HCT116 (cell line): ENCODE measurements around the gene KANSL1.

Experiments
- CTCF ChIP-seq, 3 experiments: fragments of 200-600 bp in 1 of 3; sonication (generic) in 1 of 3; IDR thresholded peaks in 2 of 3; conservative IDR thresholded peaks in 1 of 3; 2 replicates each; pipeline ENCODE4 v1.5.1; 2012 to 2017; ENCODE audit warnings: low read depth in 2 of 3, low read length in 2 of 3, antibody characterized with exemption in 1 of 3, borderline replicate concordance in 1 of 3, control low read depth in 1 of 3, mild to moderate bottlenecking in 1 of 3, mixed read lengths in 1 of 3, mixed run types in 1 of 3, moderate library complexity in 1 of 3; ENCODE audit not compliant: insufficient read depth in 1 of 3
- ELF1 ChIP-seq: IDR thresholded peaks from 2 replicates; pipeline ENCODE4 v1.6.1; 2012; ENCODE audit warnings: low read depth, borderline replicate concordance
- EZH2 ChIP-seq: fragments of 200-600 bp; sonication (generic); IDR thresholded peaks from 2 replicates; pipeline ENCODE4 v1.6.1; 2017; ENCODE audit warnings: antibody characterized with exemption, mixed run types
- MAX ChIP-seq: IDR thresholded peaks from 2 replicates; pipeline ENCODE4 v1.6.1; 2012
- REST ChIP-seq: IDR thresholded peaks from 2 replicates; pipeline ENCODE4 v1.6.1; 2012; ENCODE audit warnings: low read depth
- SP1 ChIP-seq: IDR thresholded peaks from 2 replicates; pipeline ENCODE4 v1.6.1; 2012; ENCODE audit warnings: low read depth

- TF ChIP-seq SP1 (no peak), CTCF (IDR thresholded peaks at IDR 0.05 in 2 of 3, conservative IDR thresholded peaks at IDR 0.05 in 1 of 3; ENCODE audit: borderline replicate concordance in 1 of 3, insufficient read depth in 1 of 3, low read depth in 2 of 3, low read length in 2 of 3) (no peak), ELF1 (no peak), EZH2 (no peak), REST (no peak), MAX (no peak)
Observed at GRCh38 chr17:46159686-46160085, 33.5 kb downstream of the KANSL1 start.
